ENCODE results near the gene MGME1.
A peak's percentile ranks its signal among the peaks of the same experiment; 100 is the strongest.

Gene MGME1

DNA sequence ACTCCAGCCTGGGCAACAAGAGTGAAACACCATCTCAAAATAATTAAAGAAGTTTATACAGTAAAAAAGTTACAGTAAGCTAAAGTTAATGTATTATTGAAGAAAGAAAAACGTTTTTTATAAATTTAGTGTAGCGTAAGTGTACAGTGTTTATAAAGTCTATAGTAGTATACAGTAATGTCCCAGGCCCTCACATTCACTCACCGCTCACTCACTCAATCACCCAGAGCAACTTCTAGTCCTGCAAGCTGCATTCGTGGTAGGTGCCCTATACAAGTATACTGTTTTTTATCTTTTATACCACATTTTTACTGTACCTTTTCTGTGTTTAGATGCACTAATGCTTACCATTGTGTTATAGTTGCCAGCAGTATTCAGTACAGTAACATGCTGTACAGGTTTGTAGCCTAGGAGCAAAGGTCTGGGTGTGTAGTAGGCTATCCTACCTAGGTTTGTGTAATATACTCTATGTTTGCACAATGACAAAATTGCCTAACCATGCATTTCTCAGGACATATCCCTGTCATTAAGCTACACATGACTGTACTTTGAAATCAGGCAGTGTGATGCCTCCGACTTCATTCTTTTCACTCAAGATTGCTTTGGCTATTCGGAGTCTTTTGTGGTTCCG lies 16.7 kb downstream of the MGME1 start:
- Mint-ChIP-seq H3K27ac (no peak overlapping the region), H3K27me3 (ENCODE audit: low read depth) (no peaks in the 10 kb centered on the region), H3K4me1 (ENCODE audit: low read depth) (peaks cover 27% of the 10 kb centered on the region), H3K4me3 (no peak overlapping the region), H3K36me3 (ENCODE audit: low read depth) (peaks cover 28% of the 10 kb centered on the region), H3K9me3 (no peaks in the 10 kb centered on the region)

- Mint-ChIP-seq H3K36me3 (ENCODE audit: low read depth) (peaks cover 30% of the 10 kb centered on the region), H3K27ac (peak overlapping the region; percentile 33), H3K4me3 (no peak overlapping the region), H3K27me3 (ENCODE audit: low read depth) (no peaks in the 10 kb centered on the region), H3K9me3 (no peaks in the 10 kb centered on the region), H3K4me1 (ENCODE audit: low read depth) (peaks cover 31% of the 10 kb centered on the region)
These were observed 19.2 kb downstream of the MGME1 start for GRCh38 chr20:17987988-17988387.

GRCh38 chr20:17990278-17990972 lies 21.6 kb downstream of the MGME1 start:
- H3K4me3 Mint-ChIP-seq: no peak overlapping the region
- H3K27me3 Mint-ChIP-seq (ENCODE audit: low read depth): no peaks in the 10 kb centered on the region
- H3K4me1 Mint-ChIP-seq (ENCODE audit: low read depth): peaks cover 39% of the 10 kb centered on the region
- H3K36me3 Mint-ChIP-seq (ENCODE audit: low read depth): peaks cover 29% of the 10 kb centered on the region
- no peak overlapping the region for H3K27ac Mint-ChIP-seq
- no peaks in the 10 kb centered on the region for H3K9me3 Mint-ChIP-seq

- Mint-ChIP-seq H3K9me3 (no peaks in the 10 kb centered on the region), H3K27ac (peak overlapping the region; percentile 91), H3K36me3 (ENCODE audit: low read depth) (peaks cover 27% of the 10 kb centered on the region), H3K27me3 (ENCODE audit: low read depth) (no peaks in the 10 kb centered on the region), H3K4me3 (peak overlapping the region; percentile 70), H3K4me1 (ENCODE audit: low read depth) (peaks cover 45% of the 10 kb centered on the region)
These were observed 23.4 kb downstream of the MGME1 start for GRCh38 chr20:17992224-17992637.

- H3K27me3 Mint-ChIP-seq (ENCODE audit: low read depth): no peaks in the 10 kb centered on the region
- H3K27ac Mint-ChIP-seq: peak overlapping the region; percentile 91
- H3K4me3 Mint-ChIP-seq: peak overlapping the region; percentile 60
- peaks cover 44% of the 10 kb centered on the region for H3K4me1 Mint-ChIP-seq (ENCODE audit: low read depth)
- peaks cover 21% of the 10 kb centered on the region for H3K36me3 Mint-ChIP-seq (ENCODE audit: low read depth)
- no peaks in the 10 kb centered on the region for H3K9me3 Mint-ChIP-seq
These were observed 24.2 kb downstream of the MGME1 start for GRCh38 chr20:17992847-17993513.

GRCh38 chr20:17993546-17993945 lies 24.7 kb downstream of the MGME1 start:
- peak overlapping the region; percentile 91 for H3K27ac Mint-ChIP-seq

GRCh38 chr20:17995967-17996819 lies 27.4 kb downstream of the MGME1 start:
- peaks cover 39% of the 10 kb centered on the region for H3K4me1 Mint-ChIP-seq (ENCODE audit: low read depth)
- H3K27me3 Mint-ChIP-seq (ENCODE audit: low read depth): peaks cover 14% of the 10 kb centered on the region
- peaks cover 6% of the 10 kb centered on the region for H3K36me3 Mint-ChIP-seq (ENCODE audit: low read depth)
- H3K27ac Mint-ChIP-seq: no peak overlapping the region
- H3K9me3 Mint-ChIP-seq: no peaks in the 10 kb centered on the region
- no peak overlapping the region for H3K4me3 Mint-ChIP-seq

More at GRCh38 chr20:17993546-17993945, 24.7 kb downstream of the MGME1 start:
- Mint-ChIP-seq H3K27me3 (ENCODE audit: low read depth) (peaks cover 3% of the 10 kb centered on the region), H3K4me3 (peak overlapping the region; percentile 23), H3K4me1 (ENCODE audit: low read depth) (peaks cover 42% of the 10 kb centered on the region), H3K36me3 (ENCODE audit: low read depth) (peaks cover 18% of the 10 kb centered on the region), H3K9me3 (no peaks in the 10 kb centered on the region)

DNA sequence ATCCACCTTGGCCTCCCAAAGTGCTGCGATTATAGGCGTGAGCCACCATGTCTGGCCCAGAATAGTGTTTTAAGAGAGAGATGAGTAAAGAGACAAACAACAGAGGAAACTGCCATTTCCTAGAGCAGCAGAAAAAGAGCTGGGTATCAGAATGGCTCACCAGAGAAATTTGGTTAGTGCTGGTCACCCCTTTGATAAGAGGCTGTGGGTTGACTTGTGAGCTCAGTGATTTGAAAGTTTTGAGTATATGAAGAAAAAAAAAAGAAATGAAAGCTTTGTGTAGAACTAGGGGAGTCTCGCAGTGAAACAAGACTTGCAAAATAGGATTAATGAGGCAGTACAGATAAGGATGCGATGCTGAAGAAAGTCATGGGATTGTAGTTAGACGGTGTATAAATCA lies 29.6 kb downstream of the MGME1 start:
- H3K27me3 Mint-ChIP-seq (ENCODE audit: low read depth): peaks cover 14% of the 10 kb centered on the region
- no peak overlapping the region for H3K4me3 Mint-ChIP-seq
- peaks cover 23% of the 10 kb centered on the region for H3K4me1 Mint-ChIP-seq (ENCODE audit: low read depth)
- no peaks in the 10 kb centered on the region for H3K9me3 Mint-ChIP-seq
- H3K36me3 Mint-ChIP-seq (ENCODE audit: low read depth): no peaks in the 10 kb centered on the region
- H3K27ac Mint-ChIP-seq: no peak overlapping the region

DNA sequence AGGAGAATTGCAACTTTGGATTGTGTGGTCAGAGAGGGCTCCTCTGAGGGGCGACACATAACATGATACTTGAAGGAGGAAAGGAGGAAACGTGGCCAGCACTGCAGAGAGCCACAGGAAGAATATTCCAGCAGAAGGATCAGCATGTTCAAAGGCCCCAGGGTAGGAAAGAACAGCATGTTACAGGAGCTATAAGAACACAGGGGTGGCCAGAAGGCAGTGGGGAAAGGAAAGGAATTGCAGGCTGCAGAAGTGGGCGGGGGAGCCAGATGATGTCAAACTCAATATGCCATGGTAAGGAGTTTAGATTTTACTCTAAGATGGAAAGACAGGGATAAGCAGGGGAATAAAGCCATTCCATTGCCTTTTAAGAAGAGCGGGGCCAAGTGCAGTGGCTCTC lies 30.7 kb downstream of the MGME1 start:
- Mint-ChIP-seq H3K4me3 (no peak overlapping the region), H3K36me3 (ENCODE audit: low read depth) (no peaks in the 10 kb centered on the region), H3K27ac (no peak overlapping the region), H3K4me1 (ENCODE audit: low read depth) (peaks cover 16% of the 10 kb centered on the region), H3K27me3 (ENCODE audit: low read depth) (peaks cover 14% of the 10 kb centered on the region), H3K9me3 (no peaks in the 10 kb centered on the region)

GRCh38 chr20:18001131-18001921 lies 32.5 kb downstream of the MGME1 start:
- peaks cover 7% of the 10 kb centered on the region for H3K4me1 Mint-ChIP-seq (ENCODE audit: low read depth)
- no peak overlapping the region for H3K4me3 Mint-ChIP-seq
- peaks cover 14% of the 10 kb centered on the region for H3K27me3 Mint-ChIP-seq (ENCODE audit: low read depth)
- H3K36me3 Mint-ChIP-seq (ENCODE audit: low read depth): no peaks in the 10 kb centered on the region
- H3K27ac Mint-ChIP-seq: no peak overlapping the region
- no peaks in the 10 kb centered on the region for H3K9me3 Mint-ChIP-seq

- no peak overlapping the region for H3K4me3 Mint-ChIP-seq
- no peaks in the 10 kb centered on the region for H3K36me3 Mint-ChIP-seq (ENCODE audit: low read depth)
- no peaks in the 10 kb centered on the region for H3K4me1 Mint-ChIP-seq (ENCODE audit: low read depth)
- peaks cover 10% of the 10 kb centered on the region for H3K27me3 Mint-ChIP-seq (ENCODE audit: low read depth)
- H3K9me3 Mint-ChIP-seq: no peaks in the 10 kb centered on the region
- no peak overlapping the region for H3K27ac Mint-ChIP-seq
These were observed 35.1 kb downstream of the MGME1 start for GRCh38 chr20:18003897-18004296.

- peaks cover 6% of the 10 kb centered on the region for H3K27me3 Mint-ChIP-seq (ENCODE audit: low read depth)
- H3K27ac Mint-ChIP-seq: no peak overlapping the region
- H3K9me3 Mint-ChIP-seq: no peaks in the 10 kb centered on the region
- H3K36me3 Mint-ChIP-seq (ENCODE audit: low read depth): no peaks in the 10 kb centered on the region
- no peak overlapping the region for H3K4me3 Mint-ChIP-seq
- H3K4me1 Mint-ChIP-seq (ENCODE audit: low read depth): no peaks in the 10 kb centered on the region
These were observed 35.7 kb downstream of the MGME1 start for GRCh38 chr20:18004384-18005031.

- H3K27me3 Mint-ChIP-seq (ENCODE audit: low read depth): peaks cover 5% of the 10 kb centered on the region
- H3K36me3 Mint-ChIP-seq (ENCODE audit: low read depth): no peaks in the 10 kb centered on the region
- H3K4me3 Mint-ChIP-seq: no peak overlapping the region
- no peak overlapping the region for H3K27ac Mint-ChIP-seq
- no peaks in the 10 kb centered on the region for H3K9me3 Mint-ChIP-seq
- H3K4me1 Mint-ChIP-seq (ENCODE audit: low read depth): no peaks in the 10 kb centered on the region
These were observed 36.6 kb downstream of the MGME1 start for GRCh38 chr20:18005170-18005989.
